HG02938 (cell line): Measurements from ENCODE around the gene PDAP1.
"Not testable (repeated sequence)": the region's sequence is repeated elsewhere in the genome, so short reads cannot be mapped to it uniquely, and the experiment has no call there.

Experiments
- ATAC-seq: cut with Tn5 transposase; IDR thresholded peaks from one replicate; pipeline ENCODE4 v1.9.1; 2021; ENCODE audit warnings: mild to moderate bottlenecking, moderate library complexity; ENCODE audit not compliant: unreplicated experiment

The PDAP1 gene

GRCh38 chr7:99357701-99358490 is 50.5 kb downstream of the PDAP1 start:
- ATAC-seq = no peak

- ATAC-seq = no peak
These were observed 53.3 kb downstream of the PDAP1 start for GRCh38 chr7:99355098-99355497.

GRCh38 chr7:99352247-99352646 is 56.1 kb downstream of the PDAP1 start:
- ATAC-seq = no peak

GRCh38 chr7:99350641-99351040 is 57.8 kb downstream of the PDAP1 start:
- not testable (repeated sequence) for ATAC-seq
